Stimulated activated CD8-positive, alpha-beta memory T cell treated with anti-CD3 and anti-CD28 coated beads, Interleukin-15, amount 100 ng/mL, for 24 hours (primary cell): ENCODE measurements around the gene FLG.
"Not testable (repeated sequence)": the region's sequence is repeated elsewhere in the genome, so short reads cannot be mapped to it uniquely, and the experiment has no call there.

Experiments used
- DNase-seq: peaks from one replicate; pipeline ENCODE4 v3.0.0-alpha.2; 2020; ENCODE audit warnings: low read depth

The FLG gene

GRCh38 chr1:152325111-152325510, at the start of gene FLG:
FLG (minus strand) TSS chr1:152325239; CDS start chr1:152315456, 9,783 bp downstream.
- no peak for DNase-seq

DNA sequence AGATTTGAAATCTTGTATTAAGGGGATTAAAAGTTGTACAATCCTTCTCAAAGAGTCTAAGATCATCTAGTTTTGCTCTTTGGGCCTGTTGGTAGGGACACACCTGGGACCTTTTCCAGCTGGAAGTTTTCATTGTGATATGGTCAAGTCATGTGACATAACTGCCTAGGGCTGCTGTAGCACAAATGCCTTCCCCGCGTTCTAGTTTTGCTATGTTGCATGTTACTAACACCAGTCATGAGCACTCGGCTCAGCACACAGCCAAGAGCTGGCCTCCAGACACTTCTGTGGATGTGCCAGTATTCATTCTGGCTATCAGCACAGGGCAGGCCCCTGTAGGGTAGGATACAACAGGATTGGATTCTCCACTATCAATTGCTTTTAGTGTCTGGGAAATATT, 49.4 kb upstream of the FLG start:
- DNase-seq, result no peak

GRCh38 chr1:152372672-152373071, 47.6 kb upstream of the FLG start:
- no peak for DNase-seq

DNA sequence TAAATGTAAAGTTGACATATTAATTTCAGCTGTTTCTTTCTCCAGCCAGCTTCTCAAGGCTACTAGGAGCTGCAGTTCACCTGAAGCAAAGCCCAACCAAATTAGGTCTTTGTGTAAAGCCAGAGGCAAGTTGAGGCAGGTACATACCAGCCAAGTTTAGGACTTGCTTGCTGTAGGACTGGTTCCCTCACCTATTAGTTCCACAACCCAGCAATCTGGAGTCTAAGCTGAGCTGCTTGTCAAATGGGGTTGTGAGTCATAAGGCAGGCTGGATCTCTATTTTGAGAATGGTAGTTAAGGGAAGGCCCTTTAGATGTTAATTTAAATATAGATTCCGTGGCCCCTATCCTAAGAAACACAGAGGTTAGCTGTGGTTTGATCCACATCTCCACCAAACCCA, 42.4 kb upstream of the FLG start:
- DNase-seq, result no peak

DNA sequence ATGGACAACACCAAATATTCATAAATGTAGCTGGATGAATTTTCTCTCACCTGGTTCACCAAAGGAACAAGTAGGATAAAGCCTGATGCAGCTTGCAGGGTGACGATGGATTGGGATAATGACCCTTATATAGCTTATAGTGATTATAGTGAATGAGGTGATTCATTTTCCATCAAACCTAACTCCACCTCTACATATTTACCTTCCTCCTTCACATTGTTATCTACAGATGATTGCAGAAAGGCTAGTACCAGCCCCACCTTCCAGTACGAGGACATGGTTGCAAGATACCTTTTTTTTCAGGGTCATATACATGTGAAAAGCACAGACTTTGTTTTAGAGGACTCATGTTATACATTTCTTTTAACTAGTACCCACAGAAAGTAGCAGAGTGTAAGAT, 34.9 kb upstream of the FLG start, which contains the start of gene FLG2:
FLG2 (minus strand) TSS at position 101 of the 400 bp plus-strand sequence. CDS start 1,122 bp downstream, outside the sequence.
- no peak for DNase-seq

DNA sequence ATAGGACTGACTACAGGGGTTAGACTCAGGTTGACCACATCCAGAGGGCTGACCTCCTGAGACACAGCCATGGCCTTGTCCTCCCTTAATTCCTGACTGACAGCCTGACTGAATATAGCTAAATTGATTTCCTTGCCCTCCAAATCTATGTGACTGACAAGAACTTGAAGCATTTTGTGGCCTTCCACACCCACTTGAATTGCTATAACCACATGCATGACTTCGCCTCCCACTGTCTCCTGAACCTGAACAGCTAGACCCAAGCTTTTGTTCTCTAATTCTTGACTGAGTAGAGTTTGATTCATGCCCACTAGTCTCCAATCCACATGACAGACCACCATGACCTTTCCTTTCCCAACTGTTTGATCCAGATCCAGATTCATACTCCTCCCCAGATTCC, 31.7 kb upstream of the FLG start:
- no peak for DNase-seq

DNA sequence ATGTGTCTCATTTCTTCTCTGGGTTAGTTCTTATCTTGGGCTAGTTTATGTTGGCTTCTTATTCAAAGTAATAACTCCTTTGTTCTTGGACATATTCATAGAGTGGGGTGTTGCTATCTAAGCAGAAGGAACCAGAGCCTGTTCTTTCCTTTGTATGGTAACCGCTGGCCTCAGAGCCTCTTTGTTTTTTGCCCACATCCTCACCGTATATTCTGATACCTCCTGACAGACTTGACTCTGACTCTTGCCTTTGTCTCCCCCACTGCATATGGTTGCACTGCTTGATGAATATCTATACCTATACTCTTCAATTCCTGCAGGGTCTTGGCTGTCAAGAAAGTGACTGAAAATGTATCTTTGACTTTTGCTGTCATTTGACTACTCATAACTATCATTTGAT, 24.6 kb upstream of the FLG start:
- DNase-seq, result no peak

DNA sequence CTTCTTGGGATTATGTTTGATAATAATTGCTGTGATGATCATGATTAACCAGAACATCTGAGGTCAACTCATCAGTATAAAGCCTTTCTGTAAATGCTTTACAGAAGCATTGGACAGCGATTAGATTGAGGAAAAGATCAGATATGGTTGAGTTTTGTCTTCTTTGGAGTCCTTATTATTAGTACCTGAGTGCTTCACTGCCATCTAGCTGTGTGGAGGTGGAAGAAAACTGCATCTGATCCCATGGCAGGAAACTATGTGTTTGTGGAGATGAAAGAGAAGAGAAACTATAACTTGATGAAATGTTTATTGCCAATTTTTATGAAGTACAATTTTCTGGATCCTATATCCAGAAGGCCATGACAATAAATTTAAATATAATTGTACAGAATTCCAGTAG, 23.4 kb upstream of the FLG start:
- DNase-seq, result no peak

GRCh38 chr1:152347116-152347728, 22.2 kb upstream of the FLG start:
- DNase-seq, result no peak

DNA sequence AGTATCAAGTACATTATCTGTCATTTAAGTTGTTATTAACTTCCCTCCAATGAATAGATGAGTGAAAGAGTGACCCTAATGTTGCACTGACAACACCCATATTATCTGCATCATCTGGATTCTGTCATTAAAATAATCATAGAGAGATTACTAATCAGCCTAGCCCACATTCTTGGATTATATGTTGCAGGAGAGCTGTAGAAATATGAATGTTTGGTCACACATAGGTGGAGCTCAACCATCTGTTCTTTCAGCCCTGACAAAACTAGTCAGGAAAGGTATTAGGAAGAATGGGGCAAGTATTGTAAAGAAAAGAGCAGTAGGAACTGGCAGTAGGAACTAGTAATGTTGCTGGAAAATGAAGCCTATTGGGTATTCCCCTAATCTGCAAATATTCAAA, 19.4 kb upstream of the FLG start:
- no peak for DNase-seq

DNA sequence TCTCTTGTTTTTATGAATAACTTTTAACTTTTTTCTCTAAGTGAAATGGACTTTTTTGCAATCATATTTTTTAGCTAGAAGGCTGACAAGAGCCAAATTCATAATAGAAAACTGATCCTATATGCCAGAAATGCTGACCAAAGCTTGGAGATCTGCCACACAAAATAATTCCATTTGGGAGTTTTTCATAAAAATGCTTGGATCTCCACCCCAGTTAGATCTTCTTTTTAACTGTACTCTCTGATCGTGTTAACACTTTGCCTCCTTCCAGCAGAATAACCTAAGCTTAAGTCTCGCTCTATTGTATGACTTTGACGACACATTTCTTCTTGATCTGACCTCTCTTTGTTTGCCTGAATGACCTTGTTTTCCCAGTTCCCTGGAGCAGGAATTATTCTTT, 18.0 kb upstream of the FLG start:
- no peak for DNase-seq

GRCh38 chr1:152335399-152335798, 10.4 kb upstream of the FLG start:
- DNase-seq, result no peak

DNA sequence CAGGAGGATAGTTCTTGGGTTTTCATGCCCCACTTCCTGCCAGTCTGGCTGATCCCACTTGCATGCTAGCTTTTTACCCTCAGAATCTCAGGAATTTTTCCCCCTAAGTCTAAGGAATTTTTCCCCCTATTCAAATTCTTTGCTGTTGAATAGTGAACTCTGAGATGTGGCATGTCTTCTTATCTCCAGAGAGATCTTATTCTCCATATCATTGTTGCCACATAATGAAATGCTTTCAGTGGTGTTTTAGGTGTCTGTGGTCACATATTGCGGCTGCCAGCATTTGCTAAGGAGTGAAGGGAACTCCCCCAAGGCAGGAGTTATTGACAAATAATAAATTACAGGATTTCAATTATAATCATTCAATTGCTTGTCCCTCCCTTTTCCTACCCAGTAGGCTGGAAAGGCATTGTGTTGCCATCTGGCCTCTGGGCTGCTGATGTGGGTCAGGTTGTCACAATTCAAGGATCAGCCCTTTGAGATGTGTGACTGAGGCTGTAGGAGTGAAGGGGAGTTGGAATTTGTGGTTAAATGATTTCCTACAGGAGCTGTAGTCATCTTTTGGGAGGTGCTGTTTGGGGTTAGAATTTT, 3.9 kb upstream of the FLG start:
- DNase-seq, result no peak

DNA sequence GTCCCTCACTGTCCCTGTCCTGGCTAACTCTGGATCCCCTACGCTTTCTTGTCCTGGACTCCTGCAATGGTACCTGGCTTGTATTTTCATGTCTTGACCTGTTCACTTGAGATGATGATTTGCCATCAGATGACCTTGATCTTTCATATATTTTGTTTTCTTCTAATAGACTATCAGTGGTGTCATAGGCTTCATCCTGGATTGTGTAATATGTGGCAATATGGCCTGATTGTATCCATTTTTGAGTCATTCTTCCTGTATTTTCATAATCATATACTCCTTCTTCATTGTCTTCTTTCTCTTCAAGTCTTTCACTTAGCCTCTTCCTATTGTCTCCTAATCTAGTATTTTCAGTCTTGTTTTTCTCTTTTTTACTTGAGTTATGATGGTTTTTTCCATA, 11.1 kb downstream of the FLG start:
- DNase-seq, result no peak

- no peak for DNase-seq
Observed at GRCh38 chr1:152313319-152313801, 11.7 kb downstream of the FLG start.

DNA sequence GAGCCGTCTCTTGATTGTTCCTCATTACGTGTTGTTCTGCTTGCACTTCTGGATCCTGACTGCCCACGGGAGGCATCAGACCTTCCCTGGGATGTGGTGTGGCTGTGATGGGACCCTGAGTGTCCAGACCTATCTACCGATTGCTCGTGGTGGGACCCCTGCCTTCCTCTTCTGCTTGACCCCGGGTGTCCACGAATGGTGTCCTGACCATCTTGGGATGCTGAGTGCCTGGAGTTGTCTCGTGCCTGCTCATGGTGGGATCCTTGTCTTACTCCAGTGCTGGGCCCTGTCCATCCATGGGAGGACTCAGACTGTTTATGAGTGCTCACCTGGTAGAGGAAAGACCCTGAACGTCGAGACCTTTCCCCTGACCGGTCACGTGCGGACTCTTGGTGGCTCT, 12.9 kb downstream of the FLG start:
- DNase-seq, result not testable (repeated sequence)

DNA sequence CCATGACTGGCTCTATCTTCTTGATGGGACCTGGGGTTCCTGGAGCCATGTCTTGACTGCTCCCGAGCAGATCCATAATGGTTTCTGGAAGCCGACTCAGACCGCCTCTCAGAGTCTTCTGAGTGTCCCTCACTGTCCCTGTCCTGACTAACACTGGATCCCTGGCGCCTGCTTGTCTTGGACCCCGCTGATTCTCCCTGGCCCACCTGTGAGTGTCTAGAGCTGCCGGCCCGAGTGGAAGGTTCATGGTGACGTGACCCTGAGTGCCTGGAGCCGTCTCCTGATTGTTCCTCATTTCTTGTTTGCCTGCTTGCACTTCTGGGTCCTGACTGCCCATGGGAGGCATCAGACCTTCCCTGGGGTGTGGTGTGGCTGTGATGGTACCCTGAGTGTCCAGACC, 15.1 kb downstream of the FLG start:
- DNase-seq, result no peak

DNA sequence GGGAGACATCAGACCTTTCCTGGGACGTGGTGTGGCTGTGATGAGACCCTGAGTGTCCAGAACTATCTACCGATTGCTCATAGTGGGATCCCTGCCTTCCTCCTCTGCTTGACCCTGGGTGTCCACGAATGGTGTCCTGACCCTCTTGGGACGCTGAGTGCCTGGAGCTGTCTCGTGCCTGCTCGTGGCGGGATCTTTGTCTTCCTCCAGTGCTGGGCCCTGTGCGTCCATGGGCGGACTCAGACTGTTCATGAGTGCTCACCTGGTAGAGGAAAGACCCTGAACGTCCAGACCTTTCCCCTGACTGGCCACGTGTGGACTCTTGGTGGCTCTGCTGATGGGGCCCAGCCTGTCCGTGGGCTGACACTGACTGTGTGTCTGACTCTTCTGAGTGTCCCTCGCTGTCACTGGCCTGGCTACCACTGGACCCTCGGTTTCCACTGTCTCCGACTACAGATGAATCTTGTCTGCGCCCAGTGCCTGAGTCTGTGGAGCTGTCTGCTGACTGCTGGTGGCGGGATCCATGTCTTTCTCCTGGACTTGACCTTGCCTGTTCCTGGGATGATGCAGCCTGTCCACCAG, 15.6 kb downstream of the FLG start:
- not testable (repeated sequence) for DNase-seq

GRCh38 chr1:152308758-152309157, 16.3 kb downstream of the FLG start:
- not testable (repeated sequence) for DNase-seq

GRCh38 chr1:152307970-152308369, 17.1 kb downstream of the FLG start:
- not testable (repeated sequence) for DNase-seq

- not testable (repeated sequence) for DNase-seq
Observed at GRCh38 chr1:152306123-152306522, 18.9 kb downstream of the FLG start.

- DNase-seq, result not testable (repeated sequence)
Observed at GRCh38 chr1:152304773-152305172, 20.3 kb downstream of the FLG start.

GRCh38 chr1:152303139-152303872, 21.7 kb downstream of the FLG start:
- not testable (repeated sequence) for DNase-seq
